ENCODE results near the gene TRPM3.
"Not testable (repeated sequence)": the region's sequence is repeated elsewhere in the genome, so short reads cannot be mapped to it uniquely, and the experiment has no call there.

Gene TRPM3

DNA sequence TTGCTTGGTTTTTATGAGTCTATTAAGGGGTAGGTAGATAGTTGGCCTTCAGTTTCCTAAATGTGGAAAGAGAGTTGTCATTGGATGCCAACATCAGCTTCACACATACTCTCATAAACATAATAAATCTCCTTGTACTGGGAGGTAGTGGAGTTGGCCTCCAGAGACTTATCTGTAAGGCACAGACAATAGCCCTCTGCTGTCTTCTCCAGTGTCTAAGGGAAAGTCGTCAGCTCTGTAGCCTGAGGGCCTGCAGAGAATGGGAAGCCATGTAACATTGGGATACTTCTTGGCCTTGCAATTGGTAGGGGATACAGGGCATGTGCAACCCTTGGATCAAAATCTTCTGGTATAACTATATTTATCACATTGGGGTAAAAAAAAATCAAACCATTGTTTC lies 375.1 kb downstream of the TRPM3 start:
- no peak overlapping the region for H3K4me3 ChIP-seq (ENCODE audit: low read depth, low read length)
- TF ChIP-seq, protein P1, sequence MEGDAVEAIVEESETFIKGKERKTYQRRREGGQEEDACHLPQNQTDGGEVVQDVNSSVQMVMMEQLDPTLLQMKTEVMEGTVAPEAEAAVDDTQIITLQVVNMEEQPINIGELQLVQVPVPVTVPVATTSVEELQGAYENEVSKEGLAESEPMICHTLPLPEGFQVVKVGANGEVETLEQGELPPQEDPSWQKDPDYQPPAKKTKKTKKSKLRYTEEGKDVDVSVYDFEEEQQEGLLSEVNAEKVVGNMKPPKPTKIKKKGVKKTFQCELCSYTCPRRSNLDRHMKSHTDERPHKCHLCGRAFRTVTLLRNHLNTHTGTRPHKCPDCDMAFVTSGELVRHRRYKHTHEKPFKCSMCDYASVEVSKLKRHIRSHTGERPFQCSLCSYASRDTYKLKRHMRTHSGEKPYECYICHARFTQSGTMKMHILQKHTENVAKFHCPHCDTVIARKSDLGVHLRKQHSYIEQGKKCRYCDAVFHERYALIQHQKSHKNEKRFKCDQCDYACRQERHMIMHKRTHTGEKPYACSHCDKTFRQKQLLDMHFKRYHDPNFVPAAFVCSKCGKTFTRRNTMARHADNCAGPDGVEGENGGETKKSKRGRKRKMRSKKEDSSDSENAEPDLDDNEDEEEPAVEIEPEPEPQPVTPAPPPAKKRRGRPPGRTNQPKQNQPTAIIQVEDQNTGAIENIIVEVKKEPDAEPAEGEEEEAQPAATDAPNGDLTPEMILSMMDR (IDR thresholded peaks at IDR 0.05; ENCODE audit: insufficient read depth, low read length, missing control alignments) = no peak
- CTCF ChIA-PET = no interaction called here
- DNase-seq (ENCODE audit: low read depth, low spot score) = no peak
- POLR2A ChIA-PET = no interaction called here

GRCh38 chr9:70724794-70725193 lies 396.6 kb downstream of the TRPM3 start:
- POLR2A ChIA-PET = not testable (repeated sequence)

GRCh38 chr9:70724025-70724424 lies 397.4 kb downstream of the TRPM3 start:
- DNase-seq (ENCODE audit: low read depth, low spot score); CTCF ChIA-PET; H3K4me3 ChIP-seq (ENCODE audit: low read depth, low read length); POLR2A ChIA-PET: not testable (repeated sequence)

More at GRCh38 chr9:70724794-70725193, 396.6 kb downstream of the TRPM3 start:
- H3K4me3 ChIP-seq (ENCODE audit: low read depth, low read length); DNase-seq (ENCODE audit: low read depth, low spot score); CTCF ChIA-PET: not testable (repeated sequence)

GRCh38 chr9:70706797-70707196 lies 414.6 kb downstream of the TRPM3 start:
- CTCF ChIA-PET; POLR2A ChIA-PET; DNase-seq (ENCODE audit: low read depth, low spot score); H3K4me3 ChIP-seq (ENCODE audit: low read depth, low read length): not testable (repeated sequence)

GRCh38 chr9:70701163-70701562 lies 420.3 kb downstream of the TRPM3 start:
- TF ChIP-seq, protein P1 (IDR thresholded peaks at IDR 0.05; ENCODE audit: insufficient read depth, low read length, missing control alignments) = no peak
- no peak for DNase-seq (ENCODE audit: low read depth, low spot score)
- ChIA-PET CTCF (no interaction called here), POLR2A (no interaction called here)
- no peak overlapping the region for H3K4me3 ChIP-seq (ENCODE audit: low read depth, low read length)

- ChIA-PET POLR2A (no interaction called here), CTCF (interaction anchor here (1.0 kb wide), 1 partner anchor 908 kb away, joined by 3 read pairs; no protein-coding TSS in a partner anchor)
- no peak overlapping the region for H3K4me3 ChIP-seq (ENCODE audit: low read depth, low read length)
- TF ChIP-seq, protein P1 (IDR thresholded peaks at IDR 0.05; ENCODE audit: insufficient read depth, low read length, missing control alignments) = no peak
- no peak for DNase-seq (ENCODE audit: low read depth, low spot score)
Measured at GRCh38 chr9:70696694-70697335, 424.6 kb downstream of the TRPM3 start.

DNA sequence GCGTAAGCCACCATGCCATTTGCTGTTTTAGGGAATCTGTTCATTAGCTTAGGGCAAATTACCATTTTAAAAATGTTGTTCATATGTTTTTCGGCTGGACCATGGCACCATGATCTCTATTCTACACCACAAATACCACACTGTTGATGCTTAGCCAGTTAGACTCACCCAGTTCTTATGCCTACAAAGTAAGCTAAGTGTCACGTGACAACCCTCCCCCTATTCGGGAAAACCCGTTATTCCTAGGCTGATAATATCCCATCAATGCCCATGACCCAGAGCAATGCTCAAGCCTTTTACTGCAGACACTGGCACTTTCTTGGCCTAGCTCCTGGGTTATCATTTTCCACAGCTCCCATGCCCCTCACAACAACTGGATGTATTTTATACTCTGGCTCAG lies 426.7 kb downstream of the TRPM3 start:
- no peak for DNase-seq (ENCODE audit: low read depth, low spot score)
- TF ChIP-seq, protein P1 (IDR thresholded peaks at IDR 0.05; ENCODE audit: insufficient read depth, low read length, missing control alignments) = no peak
- no peak overlapping the region for H3K4me3 ChIP-seq (ENCODE audit: low read depth, low read length)
- ChIA-PET CTCF (no interaction called here), POLR2A (no interaction called here)

DNA sequence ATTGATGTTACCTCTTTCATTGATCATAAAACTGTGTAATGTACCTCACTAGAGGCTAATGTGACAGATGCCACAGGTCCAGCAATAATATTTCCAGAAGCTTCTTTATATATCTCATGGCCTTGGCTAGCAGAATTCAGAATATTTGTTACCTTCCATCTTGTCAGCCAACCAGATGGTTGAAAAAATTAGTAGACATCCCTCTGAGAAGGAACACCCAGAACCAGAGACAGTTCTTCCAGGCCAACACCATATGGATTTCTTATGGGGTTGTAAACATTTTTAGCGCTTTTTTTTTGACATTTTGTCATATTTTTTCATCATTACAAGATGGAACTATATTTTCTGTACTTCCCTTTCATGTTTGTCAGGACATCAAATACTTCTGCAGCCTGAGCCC lies 428.2 kb downstream of the TRPM3 start:
- ChIA-PET CTCF (interaction anchor here (0.6 to 1.3 kb wide), 2 partner anchors 53 to 126 kb away, joined by 3 read pairs; no protein-coding TSS in a partner anchor), POLR2A (interaction anchor here (0.6 kb wide), 1 partner anchor 595 kb away, joined by 3 read pairs; no protein-coding TSS in a partner anchor)
- H3K4me3 ChIP-seq (ENCODE audit: low read depth, low read length) = no peak overlapping the region
- no peak for DNase-seq (ENCODE audit: low read depth, low spot score)
- TF ChIP-seq, protein P1 (IDR thresholded peaks at IDR 0.05; ENCODE audit: insufficient read depth, low read length, missing control alignments) = no peak
